Spleen (tissue), 7 donors: Measurements from ENCODE around the gene TMEM181.

Experiments used
- POLR2A ChIP-seq, 3 donors: fragments of 450-650 bp; IDR thresholded peaks; one replicate each; pipeline ENCODE4 v1.5.1; 2017; ENCODE audit warnings: antibody characterized with exemption in 3 of 3, mild to moderate bottlenecking in 1 of 3
- TF ChIP-seq, protein P1 (sequence below), 11 experiments: fragments of 200-600 bp in 7 of 11; fragments of 450-650 bp in 4 of 11; sonication (generic) in 4 of 11; IDR thresholded peaks in 8 of 11; conservative IDR thresholded peaks in 3 of 11; 1 replicate in 7 of 11; 2 replicates in 4 of 11; pipeline versions ENCODE4 v1.4.0 to v1.8.0; 2016 to 2021; ENCODE audit warnings: antibody characterized with exemption in 11 of 11, inconsistent platforms in 4 of 11, mild to moderate bottlenecking in 1 of 11
- donor health status: DM: no; HTN: no; CAD: no; lungs with moderate emphysema.
- donor health status: DM: no; HTN: no; CAD: no.
- donor health status: DM: no; HTN: no; CAD: no.

DNA sequence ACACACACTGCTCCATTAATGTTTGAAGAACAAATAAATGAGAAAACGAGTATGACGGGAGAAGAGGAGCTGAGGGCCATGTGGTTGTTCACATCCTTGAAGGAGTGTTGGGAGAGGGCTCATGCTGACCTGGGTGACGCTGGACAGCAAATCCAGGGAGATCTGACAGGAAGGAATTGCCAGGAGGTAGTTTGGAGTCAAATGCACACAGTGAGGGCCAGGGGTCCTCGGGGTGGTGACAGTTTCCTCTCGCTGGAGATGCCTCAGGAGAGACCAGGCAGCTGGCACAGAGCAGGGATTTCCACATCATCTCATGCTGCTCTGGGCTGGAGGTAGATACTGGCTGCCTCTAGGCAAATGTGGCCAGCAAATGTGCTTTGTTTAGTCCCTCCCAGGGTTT lies 2.0 kb upstream of the TMEM181 start:
- TF ChIP-seq, protein P1, sequence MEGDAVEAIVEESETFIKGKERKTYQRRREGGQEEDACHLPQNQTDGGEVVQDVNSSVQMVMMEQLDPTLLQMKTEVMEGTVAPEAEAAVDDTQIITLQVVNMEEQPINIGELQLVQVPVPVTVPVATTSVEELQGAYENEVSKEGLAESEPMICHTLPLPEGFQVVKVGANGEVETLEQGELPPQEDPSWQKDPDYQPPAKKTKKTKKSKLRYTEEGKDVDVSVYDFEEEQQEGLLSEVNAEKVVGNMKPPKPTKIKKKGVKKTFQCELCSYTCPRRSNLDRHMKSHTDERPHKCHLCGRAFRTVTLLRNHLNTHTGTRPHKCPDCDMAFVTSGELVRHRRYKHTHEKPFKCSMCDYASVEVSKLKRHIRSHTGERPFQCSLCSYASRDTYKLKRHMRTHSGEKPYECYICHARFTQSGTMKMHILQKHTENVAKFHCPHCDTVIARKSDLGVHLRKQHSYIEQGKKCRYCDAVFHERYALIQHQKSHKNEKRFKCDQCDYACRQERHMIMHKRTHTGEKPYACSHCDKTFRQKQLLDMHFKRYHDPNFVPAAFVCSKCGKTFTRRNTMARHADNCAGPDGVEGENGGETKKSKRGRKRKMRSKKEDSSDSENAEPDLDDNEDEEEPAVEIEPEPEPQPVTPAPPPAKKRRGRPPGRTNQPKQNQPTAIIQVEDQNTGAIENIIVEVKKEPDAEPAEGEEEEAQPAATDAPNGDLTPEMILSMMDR (IDR thresholded peaks at IDR 0.05 in 8 of 11, conservative IDR thresholded peaks at IDR 0.05 in 3 of 11), result no peak
- TF ChIP-seq POLR2A (IDR thresholded peaks at IDR 0.05), result no peak
